Breast epithelium (tissue), 4 donors: Measurements from ENCODE around the gene LRRC1. TPM values are rescaled to one million over a fixed set of nuclear protein-coding genes. Genes with fewer than 3 reads are reported as not detected.

ENCODE experiments used
- DNase-seq, 2 donors: peaks; one replicate each; pipeline ENCODE4 v3.0.0-alpha.2; 2019; ENCODE audit warnings: low spot score in 2 of 2
- H3K27ac ChIP-seq, 2 donors: fragments of 200-600 bp; sonication (generic) in 1 of 2; one replicate each; pipeline ENCODE4 v1.5.1; 2016 to 2019; ENCODE audit warnings: mild to moderate bottlenecking in 1 of 2
- H3K27me3 ChIP-seq, 2 donors: fragments of 200-600 bp; sonication (generic) in 1 of 2; one replicate each; pipeline versions ENCODE4 v1.5.1 to v1.6.0; 2017 to 2019; ENCODE audit warnings: control low read depth in 1 of 2, mild to moderate bottlenecking in 1 of 2
- H3K36me3 ChIP-seq: fragments of 200-600 bp; one replicate; pipeline ENCODE4 v1.5.1; 2019
- H3K4me1 ChIP-seq, 2 donors: fragments of 200-600 bp; sonication (generic); one replicate each; pipeline ENCODE4 v1.5.1; 2016 to 2019; ENCODE audit warnings: control low read depth in 1 of 2
- H3K4me3 ChIP-seq, 3 donors: fragments of 200-600 bp; sonication (generic); 1 replicate in 2 of 3; 2 replicates in 1 of 3; pipeline ENCODE4 v1.5.1; 2016 to 2019; ENCODE audit warnings: mild to moderate bottlenecking in 3 of 3, moderate library complexity in 2 of 3
- H3K9me3 ChIP-seq, 2 donors: fragments of 200-600 bp; sonication (generic) in 1 of 2; one replicate each; pipeline ENCODE4 v1.5.1; 2016 to 2019; ENCODE audit warnings: control low read depth in 1 of 2
- CTCF ChIP-seq, 3 donors: fragments of 450-650 bp; IDR thresholded peaks; one replicate each; pipeline ENCODE4 v1.5.1; 2016 to 2017; ENCODE audit warnings: antibody characterized with exemption in 3 of 3, mild to moderate bottlenecking in 3 of 3, moderate library complexity in 3 of 3
- POLR2A ChIP-seq: fragments of 450-650 bp; IDR thresholded peaks from one replicate; pipeline ENCODE4 v1.6.1; 2016; ENCODE audit warnings: antibody characterized with exemption, mild to moderate bottlenecking, moderate library complexity
- POLR2AphosphoS5 ChIP-seq, 3 donors: sonication (generic); formaldehyde crosslinking; IDR thresholded peaks; one replicate each; pipeline ENCODE4 v1.6.1; 2017; ENCODE audit warnings: antibody characterized with exemption in 3 of 3
- intact Hi-C: fragments of 100-400 bp; cut with DNase I; formaldehyde crosslinking; loops from one replicate; pipeline ENCODE4 v1.15.1; 2023; ENCODE audit warnings: low total_unique reads
- total RNA-seq, 3 donors: library from RNA; depleted of rRNA; stranded (reverse); fragments of >200 nt; gene quantifications; one replicate each; pipeline ENCODE4 v1.1.0, GENCODE V29; 2016

Gene LRRC1
- total RNA-seq, 3 donors from 2014 or later = 10.1 to 37.9 (median 37.4) TPM

GRCh38 chr6:53877151-53877550 is 82.3 kb downstream of the LRRC1 start:
- intact Hi-C loops = no loop called here
- H3K4me3 ChIP-seq = no peak overlapping the region
- H3K9me3 ChIP-seq = no peaks in the 10 kb centered on the region
- no peaks in the 10 kb centered on the region for H3K36me3 ChIP-seq
- H3K27me3 ChIP-seq = no peaks in the 10 kb centered on the region
- TF ChIP-seq POLR2A (no peak), POLR2AphosphoS5 (IDR thresholded peaks at IDR 0.05) (no peak), CTCF (IDR thresholded peaks at IDR 0.05) (no peak)
- no peak for DNase-seq
- H3K4me1 ChIP-seq = no peaks in the 10 kb centered on the region
- H3K27ac ChIP-seq = no peak overlapping the region

GRCh38 chr6:53878808-53879207 is 84.0 kb downstream of the LRRC1 start:
- Histone ChIP-seq H3K36me3 (no peaks in the 10 kb centered on the region), H3K4me3 (no peak overlapping the region), H3K4me1 (no peaks in the 10 kb centered on the region), H3K9me3 (no peaks in the 10 kb centered on the region), H3K27ac (no peak overlapping the region), H3K27me3 (no peaks in the 10 kb centered on the region)
- no peak for DNase-seq
- intact Hi-C loops = no loop called here
- TF ChIP-seq CTCF (IDR thresholded peaks at IDR 0.05) (no peak), POLR2A (no peak)

DNA sequence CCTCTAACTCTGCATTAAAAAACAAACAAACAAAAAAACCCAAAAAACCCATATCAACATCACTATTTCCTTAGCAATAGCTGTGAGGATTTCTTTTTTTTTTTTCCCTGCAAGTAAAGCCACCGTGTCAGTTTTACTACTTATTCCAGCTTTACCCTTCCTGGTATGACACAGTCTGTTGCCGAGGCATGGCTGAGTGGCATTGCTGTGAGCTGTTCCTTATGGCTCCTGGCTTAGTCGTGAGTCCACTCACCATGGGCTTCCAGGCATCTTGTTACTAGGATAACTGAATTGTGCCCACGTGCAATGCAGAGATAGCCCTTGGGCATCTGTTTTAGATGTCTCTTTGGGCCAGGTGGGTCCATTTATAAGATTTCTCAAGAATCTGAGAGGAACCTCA is 84.8 kb downstream of the LRRC1 start:
- Histone ChIP-seq H3K4me1 (no peaks in the 10 kb centered on the region), H3K27me3 (no peaks in the 10 kb centered on the region), H3K27ac (no peak overlapping the region), H3K36me3 (no peaks in the 10 kb centered on the region), H3K4me3 (no peak overlapping the region), H3K9me3 (no peaks in the 10 kb centered on the region)
- intact Hi-C loops = loop anchor here (10.0 kb wide), 1 partner anchor 95 kb away; no protein-coding TSS in a partner anchor
- TF ChIP-seq POLR2A = no peak
- no peak for TF ChIP-seq CTCF (IDR thresholded peaks at IDR 0.05)
- TF ChIP-seq POLR2AphosphoS5 (IDR thresholded peaks at IDR 0.05) = no peak
- DNase-seq = no peak

- Histone ChIP-seq H3K27ac (no peak overlapping the region), H3K9me3 (no peaks in the 10 kb centered on the region), H3K4me3 (no peak overlapping the region), H3K27me3 (no peaks in the 10 kb centered on the region), H3K36me3 (no peaks in the 10 kb centered on the region), H3K4me1 (no peaks in the 10 kb centered on the region)
- DNase-seq = no peak
- TF ChIP-seq CTCF (IDR thresholded peaks at IDR 0.05) (no peak), POLR2A (no peak), POLR2AphosphoS5 (IDR thresholded peaks at IDR 0.05) (no peak)
- intact Hi-C loops = loop anchor here (10.0 kb wide), 1 partner anchor 103 kb away; no protein-coding TSS in a partner anchor
These were observed 92.5 kb downstream of the LRRC1 start for GRCh38 chr6:53887316-53887715.

DNA sequence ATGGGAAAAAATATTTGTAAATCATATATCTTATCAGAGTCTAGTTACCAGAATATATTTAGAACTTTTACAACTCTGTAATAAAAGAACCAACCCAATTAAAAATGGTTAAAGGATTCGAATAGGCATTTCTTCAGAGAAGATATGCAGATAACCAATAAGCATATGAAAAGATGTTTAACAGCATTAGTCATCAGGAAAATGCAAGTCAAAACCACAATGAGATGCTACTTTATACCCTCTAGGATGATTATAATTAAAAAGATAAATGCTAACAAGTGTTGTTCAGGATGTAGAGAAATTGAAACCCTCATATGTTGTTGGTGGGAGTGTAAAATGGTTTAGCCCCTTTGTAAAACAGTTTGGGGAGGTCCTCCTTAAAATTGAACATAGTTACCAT is 94.1 kb downstream of the LRRC1 start:
- intact Hi-C loops = loop anchor here (10.0 kb wide), 1 partner anchor 104 kb away; no protein-coding TSS in a partner anchor
- no peak overlapping the region for H3K4me3 ChIP-seq

More for the DNA sequence above, 94.1 kb downstream of the LRRC1 start:
- no peak for TF ChIP-seq POLR2AphosphoS5 (IDR thresholded peaks at IDR 0.05)
- TF ChIP-seq CTCF (IDR thresholded peaks at IDR 0.05) = no peak
- TF ChIP-seq POLR2A = no peak
- Histone ChIP-seq H3K36me3 (no peaks in the 10 kb centered on the region), H3K9me3 (no peaks in the 10 kb centered on the region), H3K27ac (no peak overlapping the region), H3K27me3 (no peaks in the 10 kb centered on the region), H3K4me1 (no peaks in the 10 kb centered on the region)
- DNase-seq = no peak
